Right atrium auricular region (tissue), 2 donors: ENCODE measurements around the gene TMEM117. TPM values are rescaled to one million over a fixed set of nuclear protein-coding genes. Genes with fewer than 3 reads are reported as not detected.

Source experiments
- DNase-seq: peaks from one replicate; pipeline ENCODE4 v3.0.0-alpha.2; 2019; ENCODE audit warnings: low spot score
- H3K27ac ChIP-seq, 2 donors: fragments of 200-600 bp; sonication (generic); 1 replicate in 1 of 2; 2 replicates in 1 of 2; pipeline ENCODE4 v1.5.1; 2016 to 2019
- H3K27me3 ChIP-seq, 2 donors: fragments of 200-600 bp; sonication (generic); one replicate each; pipeline versions ENCODE4 v1.5.1 to v1.6.0; 2017 to 2019
- H3K36me3 ChIP-seq: fragments of 200-600 bp; sonication (generic); one replicate; pipeline ENCODE4 v1.5.1; 2016
- H3K4me1 ChIP-seq, 2 donors: fragments of 200-600 bp; sonication (generic); one replicate each; pipeline versions ENCODE4 v1.5.1 to v1.6.0; 2017 to 2019
- H3K4me3 ChIP-seq, 2 donors: fragments of 200-600 bp; sonication (generic); 1 replicate in 1 of 2; 2 replicates in 1 of 2; pipeline ENCODE4 v1.5.1; 2017 to 2019; ENCODE audit warnings: mild to moderate bottlenecking in 1 of 2, moderate library complexity in 1 of 2
- H3K9me3 ChIP-seq, 2 donors: fragments of 200-600 bp; sonication (generic); one replicate each; pipeline ENCODE4 v1.5.1; 2019
- CTCF ChIP-seq, 2 donors: fragments of 200-600 bp; sonication (generic); IDR thresholded peaks; one replicate each; pipeline ENCODE4 v1.5.1; 2019; ENCODE audit warnings: antibody characterized with exemption in 2 of 2
- total RNA-seq, 2 donors: library from RNA; depleted of rRNA; stranded (reverse); fragments of >200 nt; gene quantifications; one replicate each; pipeline ENCODE4 v1.1.0, GENCODE V29; 2016

TMEM117 gene
- total RNA-seq, 2 donors from 2014 or later, result 10.8 to 24.1 TPM

- Histone ChIP-seq H3K9me3 (no peaks in the 10 kb centered on the region), H3K36me3 (no peaks in the 10 kb centered on the region), H3K27me3 (no peaks in the 10 kb centered on the region), H3K4me1 (no peaks in the 10 kb centered on the region), H3K27ac (no peak overlapping the region), H3K4me3 (no peak overlapping the region)
- no peak for TF ChIP-seq CTCF (IDR thresholded peaks at IDR 0.05)
- DNase-seq, result no peak
These were observed 424.0 kb downstream of the TMEM117 start for GRCh38 chr12:44259890-44260289.

GRCh38 chr12:44260581-44260980, 424.7 kb downstream of the TMEM117 start:
- H3K9me3 ChIP-seq, result no peaks in the 10 kb centered on the region
- DNase-seq, result no peak
- no peak overlapping the region for H3K4me3 ChIP-seq
- no peaks in the 10 kb centered on the region for H3K4me1 ChIP-seq
- TF ChIP-seq CTCF (IDR thresholded peaks at IDR 0.05), result no peak
- H3K36me3 ChIP-seq, result no peaks in the 10 kb centered on the region
- no peaks in the 10 kb centered on the region for H3K27me3 ChIP-seq
- H3K27ac ChIP-seq, result no peak overlapping the region

- H3K27ac ChIP-seq, result no peak overlapping the region
These were observed 449.6 kb downstream of the TMEM117 start for GRCh38 chr12:44285321-44285960.

GRCh38 chr12:44286336-44286735, 450.5 kb downstream of the TMEM117 start:
- Histone ChIP-seq H3K9me3 (peaks cover 0 to 13% of the 10 kb centered on the region in 2 donors), H3K27ac (no peak overlapping the region), H3K4me1 (no peaks in the 10 kb centered on the region), H3K27me3 (no peaks in the 10 kb centered on the region), H3K36me3 (no peaks in the 10 kb centered on the region), H3K4me3 (no peak overlapping the region)
- no peak for TF ChIP-seq CTCF (IDR thresholded peaks at IDR 0.05)
- no peak for DNase-seq

More at GRCh38 chr12:44285321-44285960, 449.6 kb downstream of the TMEM117 start:
- H3K4me1 ChIP-seq, result no peaks in the 10 kb centered on the region
- no peak for TF ChIP-seq CTCF (IDR thresholded peaks at IDR 0.05)
- H3K27me3 ChIP-seq, result no peaks in the 10 kb centered on the region
- DNase-seq, result no peak
- H3K9me3 ChIP-seq, result peaks cover 0 to 8% of the 10 kb centered on the region in 2 donors
- H3K36me3 ChIP-seq, result no peaks in the 10 kb centered on the region
- H3K4me3 ChIP-seq, result no peak overlapping the region

GRCh38 chr12:44286821-44287505, 451.1 kb downstream of the TMEM117 start:
- no peak overlapping the region for H3K27ac ChIP-seq
- H3K4me1 ChIP-seq, result no peaks in the 10 kb centered on the region
- no peak overlapping the region for H3K4me3 ChIP-seq
- H3K36me3 ChIP-seq, result no peaks in the 10 kb centered on the region
- no peaks in the 10 kb centered on the region for H3K27me3 ChIP-seq
- peaks cover 0 to 13% of the 10 kb centered on the region in 2 donors for H3K9me3 ChIP-seq
- no peak for DNase-seq
- no peak for TF ChIP-seq CTCF (IDR thresholded peaks at IDR 0.05)
